Measurements from ENCODE around the gene KLHL17.

The KLHL17 gene

GRCh38 chr1:952603-953002, 7.8 kb upstream of the KLHL17 start:
- DNase-seq: no peak

- DNase-seq: no peak
Observed at GRCh38 chr1:953524-954320, 6.7 kb upstream of the KLHL17 start.

- no peak for DNase-seq
Observed at GRCh38 chr1:954927-955326, 5.5 kb upstream of the KLHL17 start.

- no peak for DNase-seq
Observed at GRCh38 chr1:955474-955873, 4.9 kb upstream of the KLHL17 start.

GRCh38 chr1:956636-957035, 3.7 kb upstream of the KLHL17 start:
- no peak for DNase-seq

- DNase-seq: peak; percentile 79
Observed at GRCh38 chr1:958823-959730, 1.3 kb upstream of the KLHL17 start, which contains the start of gene NOC2L. NOC2L (minus strand) TSS chr1:959256; CDS start chr1:959240, 16 bp downstream.

- no peak for DNase-seq
Observed at GRCh38 chr1:959731-960362, 537 bp upstream of the KLHL17 start.

- no peak for DNase-seq
Observed at GRCh38 chr1:961132-961669, 817 bp downstream of the KLHL17 start.

- no peak for DNase-seq
Observed at GRCh38 chr1:962381-963300, 2.3 kb downstream of the KLHL17 start.

GRCh38 chr1:963301-963651, 2.9 kb downstream of the KLHL17 start:
- no peak for DNase-seq

GRCh38 chr1:963746-964525, 3.6 kb downstream of the KLHL17 start:
- no peak for DNase-seq

GRCh38 chr1:964691-965525, 4.5 kb downstream of the KLHL17 start:
- no peak for DNase-seq

- no peak for DNase-seq
Observed at GRCh38 chr1:965526-966134, 5.2 kb downstream of the KLHL17 start.

GRCh38 chr1:966135-966703, 5.8 kb downstream of the KLHL17 start, which contains the start of gene PLEKHN1:
PLEKHN1 (plus strand) TSS chr1:966482; CDS start chr1:966532, 50 bp downstream.
- no peak for DNase-seq

GRCh38 chr1:966704-967300, 6.4 kb downstream of the KLHL17 start:
- DNase-seq: no peak

- DNase-seq: no peak
Observed at GRCh38 chr1:967466-968343, 7.3 kb downstream of the KLHL17 start.

GRCh38 chr1:969260-969855, 9.0 kb downstream of the KLHL17 start:
- DNase-seq: no peak
